Esophagus muscularis mucosa (tissue), 4 donors: ENCODE data around the gene SYNDIG1L.

Source experiments
- EP300 ChIP-seq: sonication (generic); formaldehyde crosslinking; IDR thresholded peaks from one replicate; pipeline ENCODE4 v1.6.1; 2017; ENCODE audit warnings: antibody characterized with exemption
- POLR2A ChIP-seq: fragments of 450-650 bp; IDR thresholded peaks from one replicate; pipeline ENCODE4 v1.6.1; 2017; ENCODE audit warnings: antibody characterized with exemption, moderate library complexity, mild to moderate bottlenecking, low read depth
- POLR2AphosphoS5 ChIP-seq, 2 donors: sonication (generic); formaldehyde crosslinking; IDR thresholded peaks; one replicate each; pipeline ENCODE4 v1.6.1; 2017; ENCODE audit warnings: antibody characterized with exemption in 2 of 2
- TF ChIP-seq, protein P1 (sequence below), 3 experiments: fragments of 200-600 bp in 2 of 3; fragments of 450-650 bp in 1 of 3; sonication (generic) in 2 of 3; IDR thresholded peaks; one replicate each; pipeline ENCODE4 v1.5.1; 2017 to 2019; ENCODE audit warnings: antibody characterized with exemption in 3 of 3, mild to moderate bottlenecking in 2 of 3, moderate library complexity in 1 of 3

DNA sequence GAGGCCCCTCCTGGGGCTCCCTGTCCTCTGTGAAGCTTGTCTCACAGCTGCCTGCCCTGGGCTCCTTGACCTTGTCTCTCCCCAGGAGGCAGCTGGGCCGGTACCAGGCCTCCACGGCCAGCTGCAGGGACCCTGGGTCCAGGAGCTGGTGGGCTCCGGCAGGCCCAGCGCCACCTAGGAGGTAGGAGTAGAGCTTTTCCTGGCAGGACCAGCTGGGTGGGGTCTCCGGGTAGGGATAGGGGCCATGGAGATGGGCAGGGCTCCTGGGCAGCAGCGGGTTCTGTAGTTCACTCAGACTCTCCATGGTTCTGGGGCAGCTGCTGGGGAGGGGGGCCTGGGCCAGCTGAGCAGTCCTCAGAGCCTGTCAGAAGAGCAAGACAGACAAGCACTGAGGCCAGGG is 16.6 kb downstream of the SYNDIG1L start:
- no peak for TF ChIP-seq POLR2A
- TF ChIP-seq, protein P1, sequence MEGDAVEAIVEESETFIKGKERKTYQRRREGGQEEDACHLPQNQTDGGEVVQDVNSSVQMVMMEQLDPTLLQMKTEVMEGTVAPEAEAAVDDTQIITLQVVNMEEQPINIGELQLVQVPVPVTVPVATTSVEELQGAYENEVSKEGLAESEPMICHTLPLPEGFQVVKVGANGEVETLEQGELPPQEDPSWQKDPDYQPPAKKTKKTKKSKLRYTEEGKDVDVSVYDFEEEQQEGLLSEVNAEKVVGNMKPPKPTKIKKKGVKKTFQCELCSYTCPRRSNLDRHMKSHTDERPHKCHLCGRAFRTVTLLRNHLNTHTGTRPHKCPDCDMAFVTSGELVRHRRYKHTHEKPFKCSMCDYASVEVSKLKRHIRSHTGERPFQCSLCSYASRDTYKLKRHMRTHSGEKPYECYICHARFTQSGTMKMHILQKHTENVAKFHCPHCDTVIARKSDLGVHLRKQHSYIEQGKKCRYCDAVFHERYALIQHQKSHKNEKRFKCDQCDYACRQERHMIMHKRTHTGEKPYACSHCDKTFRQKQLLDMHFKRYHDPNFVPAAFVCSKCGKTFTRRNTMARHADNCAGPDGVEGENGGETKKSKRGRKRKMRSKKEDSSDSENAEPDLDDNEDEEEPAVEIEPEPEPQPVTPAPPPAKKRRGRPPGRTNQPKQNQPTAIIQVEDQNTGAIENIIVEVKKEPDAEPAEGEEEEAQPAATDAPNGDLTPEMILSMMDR (IDR thresholded peaks at IDR 0.05): no peak
- TF ChIP-seq POLR2AphosphoS5 (IDR thresholded peaks at IDR 0.05): no peak
- TF ChIP-seq EP300: no peak
